ENCODE results near the gene RTN1.

DNA sequence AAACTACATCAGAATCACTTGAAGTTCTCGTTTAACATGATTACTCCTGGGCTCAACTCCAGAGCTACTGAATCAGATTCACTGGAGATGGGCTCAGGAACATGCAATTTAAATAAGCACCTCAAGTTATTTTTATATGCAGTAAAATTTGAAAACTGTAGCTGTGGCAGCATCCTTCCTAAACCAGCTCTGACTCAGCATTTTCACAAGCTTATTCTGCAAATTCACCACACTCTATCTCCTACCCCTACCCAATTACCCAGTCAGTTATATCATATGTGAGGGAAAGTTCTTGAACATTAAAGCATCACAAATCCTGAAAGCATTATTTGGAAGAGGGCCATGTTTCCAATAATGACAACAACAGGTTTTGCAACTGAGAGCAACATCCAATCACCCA is 25.1 kb upstream of the RTN1 start:
- TF ChIP-seq, protein P1, sequence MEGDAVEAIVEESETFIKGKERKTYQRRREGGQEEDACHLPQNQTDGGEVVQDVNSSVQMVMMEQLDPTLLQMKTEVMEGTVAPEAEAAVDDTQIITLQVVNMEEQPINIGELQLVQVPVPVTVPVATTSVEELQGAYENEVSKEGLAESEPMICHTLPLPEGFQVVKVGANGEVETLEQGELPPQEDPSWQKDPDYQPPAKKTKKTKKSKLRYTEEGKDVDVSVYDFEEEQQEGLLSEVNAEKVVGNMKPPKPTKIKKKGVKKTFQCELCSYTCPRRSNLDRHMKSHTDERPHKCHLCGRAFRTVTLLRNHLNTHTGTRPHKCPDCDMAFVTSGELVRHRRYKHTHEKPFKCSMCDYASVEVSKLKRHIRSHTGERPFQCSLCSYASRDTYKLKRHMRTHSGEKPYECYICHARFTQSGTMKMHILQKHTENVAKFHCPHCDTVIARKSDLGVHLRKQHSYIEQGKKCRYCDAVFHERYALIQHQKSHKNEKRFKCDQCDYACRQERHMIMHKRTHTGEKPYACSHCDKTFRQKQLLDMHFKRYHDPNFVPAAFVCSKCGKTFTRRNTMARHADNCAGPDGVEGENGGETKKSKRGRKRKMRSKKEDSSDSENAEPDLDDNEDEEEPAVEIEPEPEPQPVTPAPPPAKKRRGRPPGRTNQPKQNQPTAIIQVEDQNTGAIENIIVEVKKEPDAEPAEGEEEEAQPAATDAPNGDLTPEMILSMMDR (IDR thresholded peaks at IDR 0.05), result no peak
- no peak for TF ChIP-seq POLR2A (IDR thresholded peaks at IDR 0.05)
